ENCODE data around the gene KRTAP1-5. TPM values are rescaled to one million over a fixed set of nuclear protein-coding genes. Genes with fewer than 3 reads are reported as not detected.
"Not testable (repeated sequence)": the region's sequence is repeated elsewhere in the genome, so short reads cannot be mapped to it uniquely, and the experiment has no call there.

The KRTAP1-5 gene
- total RNA-seq, 6 experiments from 2014 or later: 61.6 to 114 (median 76.8) TPM

- 0 out of 2 replicates have a peak, but pooled peaks cover 3% of the 10 kb centered on the region for H3K27me3 Mint-ChIP-seq (ENCODE audit: insufficient read depth)
- H3K4me3 Mint-ChIP-seq: no peak overlapping the region
Observed at GRCh38 chr17:41067281-41067680, 40.3 kb upstream of the KRTAP1-5 start.

DNA sequence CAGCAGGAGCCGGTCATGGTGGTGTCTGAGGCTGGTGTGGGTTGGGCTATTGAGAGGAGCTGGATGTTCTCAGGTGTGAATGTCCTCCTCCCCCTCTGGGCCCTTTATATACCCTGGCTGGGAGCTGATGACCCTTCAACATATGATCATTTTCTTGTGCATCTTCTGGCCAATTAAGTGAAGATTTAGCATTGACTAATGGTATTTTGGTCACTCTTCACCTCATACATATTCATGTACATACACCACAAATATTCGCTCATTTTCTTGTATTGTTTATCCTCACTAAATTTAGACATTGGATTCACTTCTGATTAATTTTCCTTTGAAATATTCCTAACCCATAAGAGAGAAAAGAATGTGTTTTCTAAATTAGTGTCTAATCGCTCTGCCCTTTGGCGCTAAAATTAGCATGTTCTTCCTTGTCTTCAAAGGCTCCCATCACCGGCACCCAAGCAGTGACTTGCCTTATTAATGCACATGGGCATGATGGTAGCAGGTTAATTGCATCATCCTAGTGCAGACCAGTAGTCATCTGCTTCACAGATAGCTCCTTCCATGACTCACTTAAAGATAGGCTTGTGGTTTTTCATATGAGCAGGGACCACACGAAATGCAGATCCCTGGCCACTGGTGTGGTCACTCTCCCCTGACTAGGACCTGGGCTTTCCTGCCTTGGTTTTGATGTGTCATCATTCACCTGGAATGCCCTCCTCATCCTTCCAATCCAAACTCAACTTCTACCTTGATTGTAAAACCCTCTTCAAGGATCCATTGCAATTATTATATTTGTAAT is 39.0 kb upstream of the KRTAP1-5 start, which contains the start of gene KRTAP2-4:
TSS of gene KRTAP2-4 (minus strand) at position 51 of the 796 bp plus-strand sequence. CDS start at position 17, 34 bp downstream.
- TF ChIP-seq CTCF (IDR thresholded peaks at IDR 0.05): no peak
- H3K4me3 Mint-ChIP-seq: no peak within 1 kb of the TSS
- H3K36me3 Mint-ChIP-seq (ENCODE audit: low read depth): peaks cover 5% of the 10 kb centered on the region
- peak; percentile 90 for DNase-seq
- H3K27me3 Mint-ChIP-seq (ENCODE audit: insufficient read depth): peaks cover 4% of the 10 kb centered on the region
- H3K27ac Mint-ChIP-seq: peak within 1 kb of the TSS; percentile 83
- H3K9me3 Mint-ChIP-seq: no peaks in the 10 kb centered on the region
- H3K4me1 Mint-ChIP-seq (ENCODE audit: low read depth): peaks cover 68% of the 10 kb centered on the region

More at GRCh38 chr17:41067281-41067680, 40.3 kb upstream of the KRTAP1-5 start:
- Mint-ChIP-seq H3K36me3 (ENCODE audit: low read depth) (peaks cover 5% of the 10 kb centered on the region), H3K9me3 (no peaks in the 10 kb centered on the region), H3K4me1 (ENCODE audit: low read depth) (peaks cover 56% of the 10 kb centered on the region), H3K27ac (peak overlapping the region; percentile 83)
- TF ChIP-seq CTCF (IDR thresholded peaks at IDR 0.05): no peak
- DNase-seq: peak; percentile 43

GRCh38 chr17:41065016-41065689 is 38.1 kb upstream of the KRTAP1-5 start:
- not testable (repeated sequence) for H3K36me3 Mint-ChIP-seq (ENCODE audit: low read depth); H3K4me3 Mint-ChIP-seq; H3K27me3 Mint-ChIP-seq (ENCODE audit: insufficient read depth); H3K9me3 Mint-ChIP-seq; DNase-seq
- Mint-ChIP-seq H3K4me1 (ENCODE audit: low read depth) (peaks cover 77% of the 10 kb centered on the region), H3K27ac (peak overlapping the region; percentile 38; the same call in 1 of the 2 replicates)

DNA sequence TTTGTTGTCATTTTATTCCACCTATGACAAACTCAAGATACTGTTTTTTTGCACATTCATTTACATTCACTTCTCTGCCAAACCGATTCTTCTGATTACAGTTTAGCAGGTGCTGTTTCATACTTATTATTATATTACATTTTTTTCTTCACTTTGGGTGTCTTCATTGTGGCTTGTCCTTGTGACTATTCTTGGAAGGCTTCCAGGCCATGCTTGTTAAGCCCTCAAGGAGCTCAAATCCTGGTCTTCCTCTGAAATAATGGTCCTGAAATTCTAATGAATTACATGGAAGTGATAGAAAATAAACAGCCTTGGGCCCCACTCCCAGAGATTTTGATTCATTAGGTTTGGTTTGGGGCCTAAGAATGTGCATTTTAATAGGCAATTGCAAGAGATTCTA is 37.3 kb upstream of the KRTAP1-5 start:
- Mint-ChIP-seq H3K36me3 (ENCODE audit: low read depth) (peaks cover 5% of the 10 kb centered on the region), H3K4me1 (ENCODE audit: low read depth) (peaks cover 84% of the 10 kb centered on the region)

GRCh38 chr17:41063449-41063848 is 36.4 kb upstream of the KRTAP1-5 start:
- H3K9me3 Mint-ChIP-seq: no peaks in the 10 kb centered on the region
- no peak for DNase-seq
- peak overlapping the region; percentile 93 for H3K27ac Mint-ChIP-seq
- peaks cover 5% of the 10 kb centered on the region for H3K36me3 Mint-ChIP-seq (ENCODE audit: low read depth)
- TF ChIP-seq CTCF (IDR thresholded peaks at IDR 0.05): no peak
- peaks cover 93% of the 10 kb centered on the region for H3K4me1 Mint-ChIP-seq (ENCODE audit: low read depth)
- no peak overlapping the region; the same call in 1 of the 2 replicates for H3K4me3 Mint-ChIP-seq
- peaks cover 6% of the 10 kb centered on the region for H3K27me3 Mint-ChIP-seq (ENCODE audit: insufficient read depth)

More for the DNA sequence above, 37.3 kb upstream of the KRTAP1-5 start:
- Mint-ChIP-seq H3K27ac (peak overlapping the region; percentile 93), H3K9me3 (no peaks in the 10 kb centered on the region), H3K4me3 (no peak overlapping the region), H3K27me3 (ENCODE audit: insufficient read depth) (peaks cover 6% of the 10 kb centered on the region)
- no peak for TF ChIP-seq CTCF (IDR thresholded peaks at IDR 0.05)
- no peak for DNase-seq

DNA sequence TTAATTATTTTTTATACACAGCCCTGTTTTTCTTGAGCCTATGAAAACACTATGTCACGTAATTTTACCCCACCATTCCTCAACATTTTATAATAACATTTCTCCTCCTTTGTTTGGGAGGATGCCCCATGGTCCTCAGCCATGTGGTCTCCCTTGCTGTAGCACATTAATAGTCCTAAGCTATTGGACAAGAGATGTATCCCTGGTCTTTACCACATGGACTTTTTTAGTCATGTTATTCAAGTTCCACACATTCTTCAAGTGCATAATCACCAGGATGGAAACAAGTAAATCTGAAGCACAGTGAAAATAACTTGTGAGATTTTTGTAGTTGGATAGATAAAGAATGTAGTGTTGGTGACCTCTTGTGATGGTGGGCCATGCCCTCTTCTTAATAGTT is 35.0 kb upstream of the KRTAP1-5 start:
- H3K4me1 Mint-ChIP-seq (ENCODE audit: low read depth): peaks cover 92% of the 10 kb centered on the region
- H3K36me3 Mint-ChIP-seq (ENCODE audit: low read depth): peaks cover 13% of the 10 kb centered on the region
- peak; percentile 93 for DNase-seq
- H3K27ac Mint-ChIP-seq: peak overlapping the region; percentile 93
- H3K27me3 Mint-ChIP-seq (ENCODE audit: insufficient read depth): peaks cover 6% of the 10 kb centered on the region
- no peaks in the 10 kb centered on the region for H3K9me3 Mint-ChIP-seq
- TF ChIP-seq CTCF (IDR thresholded peaks at IDR 0.05): peak; percentile 19; the same call in 1 of the 2 replicates
- peak overlapping the region; percentile 21; the same call in 1 of the 2 replicates for H3K4me3 Mint-ChIP-seq
